Adrenal gland (tissue), 5 donors: ENCODE measurements around the gene MORF4L2.

Experiments used
- CTCF ChIP-seq, 6 experiments: fragments of 450-650 bp in 4 of 6; fragments of 200-600 bp in 2 of 6; sonication (generic) in 1 of 6; IDR thresholded peaks; 1 replicate in 5 of 6; 2 replicates in 1 of 6; pipeline versions ENCODE4 v1.5.1 to v1.8.0; 2016 to 2021; ENCODE audit warnings: antibody characterized with exemption in 6 of 6, mild to moderate bottlenecking in 2 of 6, moderate library complexity in 1 of 6
- POLR2A ChIP-seq, 2 donors: fragments of 450-650 bp; IDR thresholded peaks; one replicate each; pipeline ENCODE4 v1.6.1; 2017; ENCODE audit warnings: antibody characterized with exemption in 2 of 2, mild to moderate bottlenecking in 2 of 2, moderate library complexity in 1 of 2
- donor health status: DM: no; HTN: no; CAD: no.

- TF ChIP-seq POLR2A (IDR thresholded peaks at IDR 0.05), result peak in 1 of 2 donors; percentile 32
- TF ChIP-seq CTCF (IDR thresholded peaks at IDR 0.05), result peak in 2 of 6 experiments; percentile 15 to 33
Observed at GRCh38 chrX:103629318-103630170, 57.0 kb downstream of the MORF4L2 start.
